ENCODE data around the gene SLC6A4.

Gene SLC6A4

GRCh38 chr17:30241051-30241450 lies 5.6 kb upstream of the SLC6A4 start:
- TF ChIP-seq CTCF (IDR thresholded peaks at IDR 0.05; ENCODE audit: control insufficient read depth, insufficient read depth, low read depth, low read length, missing control alignments): no peak
- H3K4me3 ChIP-seq (ENCODE audit: control insufficient read depth, low read depth, low read length): no peak overlapping the region
- no peak for DNase-seq (ENCODE audit: low read depth)

- no peak for TF ChIP-seq CTCF (IDR thresholded peaks at IDR 0.05; ENCODE audit: control insufficient read depth, insufficient read depth, low read depth, low read length, missing control alignments)
- no peak overlapping the region for H3K4me3 ChIP-seq (ENCODE audit: control insufficient read depth, low read depth, low read length)
- no peak for DNase-seq (ENCODE audit: low read depth)
These were observed 4.7 kb upstream of the SLC6A4 start for GRCh38 chr17:30240177-30240576.

GRCh38 chr17:30239089-30239462 lies 3.6 kb upstream of the SLC6A4 start:
- no peak for TF ChIP-seq CTCF (IDR thresholded peaks at IDR 0.05; ENCODE audit: control insufficient read depth, insufficient read depth, low read depth, low read length, missing control alignments)
- no peak overlapping the region for H3K4me3 ChIP-seq (ENCODE audit: control insufficient read depth, low read depth, low read length)
- no peak for DNase-seq (ENCODE audit: low read depth)

GRCh38 chr17:30238387-30239088 lies 3.0 kb upstream of the SLC6A4 start:
- DNase-seq (ENCODE audit: low read depth): no peak
- TF ChIP-seq CTCF (IDR thresholded peaks at IDR 0.05; ENCODE audit: control insufficient read depth, insufficient read depth, low read depth, low read length, missing control alignments): no peak
- no peak overlapping the region for H3K4me3 ChIP-seq (ENCODE audit: control insufficient read depth, low read depth, low read length)

GRCh38 chr17:30238003-30238344 lies 2.5 kb upstream of the SLC6A4 start:
- H3K4me3 ChIP-seq (ENCODE audit: control insufficient read depth, low read depth, low read length): no peak overlapping the region
- no peak for TF ChIP-seq CTCF (IDR thresholded peaks at IDR 0.05; ENCODE audit: control insufficient read depth, insufficient read depth, low read depth, low read length, missing control alignments)
- DNase-seq (ENCODE audit: low read depth): no peak

GRCh38 chr17:30237296-30238002 lies 2.0 kb upstream of the SLC6A4 start:
- no peak for DNase-seq (ENCODE audit: low read depth)
- no peak for TF ChIP-seq CTCF (IDR thresholded peaks at IDR 0.05; ENCODE audit: control insufficient read depth, insufficient read depth, low read depth, low read length, missing control alignments)
- H3K4me3 ChIP-seq (ENCODE audit: control insufficient read depth, low read depth, low read length): no peak overlapping the region

All from AG09309 (cell line).